ENCODE results near the gene RBM44.
"Not testable (repeated sequence)": the region's sequence is repeated elsewhere in the genome, so short reads cannot be mapped to it uniquely, and the experiment has no call there.

Gene RBM44

GRCh38 chr2:237798236-237799059 is at the start of gene RBM44:
Gene RBM44 (plus strand): TSS chr2:237798779. CDS start chr2:237813610, 14,831 bp downstream.
- H3K4me3 ChIP-seq (ENCODE audit: low read depth, low read length) = no peak within 1 kb of the TSS
- TF ChIP-seq CTCF (IDR thresholded peaks at IDR 0.05; ENCODE audit: low read depth, low read length) = no peak

- TF ChIP-seq CTCF (IDR thresholded peaks at IDR 0.05; ENCODE audit: low read depth, low read length) = no peak
- H3K4me3 ChIP-seq (ENCODE audit: low read depth, low read length) = no peak overlapping the region
These were observed 49.6 kb upstream of the RBM44 start for GRCh38 chr2:237749002-237749401.

GRCh38 chr2:237749961-237750360 is 48.6 kb upstream of the RBM44 start:
- no peak overlapping the region for H3K4me3 ChIP-seq (ENCODE audit: low read depth, low read length)
- no peak for TF ChIP-seq CTCF (IDR thresholded peaks at IDR 0.05; ENCODE audit: low read depth, low read length)

- not testable (repeated sequence) for H3K4me3 ChIP-seq (ENCODE audit: low read depth, low read length)
These were observed 48.1 kb upstream of the RBM44 start for GRCh38 chr2:237750441-237750840.

- TF ChIP-seq CTCF (IDR thresholded peaks at IDR 0.05; ENCODE audit: low read depth, low read length) = no peak
- no peak overlapping the region for H3K4me3 ChIP-seq (ENCODE audit: low read depth, low read length)
These were observed 45.8 kb upstream of the RBM44 start for GRCh38 chr2:237752761-237753165.

GRCh38 chr2:237754182-237754581 is 44.4 kb upstream of the RBM44 start:
- H3K4me3 ChIP-seq (ENCODE audit: low read depth, low read length) = no peak overlapping the region
- TF ChIP-seq CTCF (IDR thresholded peaks at IDR 0.05; ENCODE audit: low read depth, low read length) = no peak

- TF ChIP-seq CTCF (IDR thresholded peaks at IDR 0.05; ENCODE audit: low read depth, low read length) = no peak
- no peak overlapping the region for H3K4me3 ChIP-seq (ENCODE audit: low read depth, low read length)
These were observed 43.8 kb upstream of the RBM44 start for GRCh38 chr2:237754626-237755248.
